Activated gamma-delta T cell treated with Interleukin-2 at 50 U/mL for 16 hours (primary cell): Measurements from ENCODE around the gene CPT1C.

Source experiments
- DNase-seq: peaks from one replicate; pipeline ENCODE4 v3.0.0-alpha.2; 2020

Gene CPT1C

GRCh38 chr19:49690656-49691242 is at the start of gene CPT1C:
Gene CPT1C, plus strand, starts transcription at chr19:49691116. Its CDS starts 1,137 bp downstream, at chr19:49692253.
- peak; percentile 40 for DNase-seq

- peak; percentile 99 for DNase-seq
Observed at GRCh38 chr19:49641688-49642491, 49.0 kb upstream of the CPT1C start, which contains the start of gene SCAF1. Gene SCAF1, plus strand, starts transcription at chr19:49642209. Its CDS starts 2,818 bp downstream, at chr19:49645027.

DNA sequence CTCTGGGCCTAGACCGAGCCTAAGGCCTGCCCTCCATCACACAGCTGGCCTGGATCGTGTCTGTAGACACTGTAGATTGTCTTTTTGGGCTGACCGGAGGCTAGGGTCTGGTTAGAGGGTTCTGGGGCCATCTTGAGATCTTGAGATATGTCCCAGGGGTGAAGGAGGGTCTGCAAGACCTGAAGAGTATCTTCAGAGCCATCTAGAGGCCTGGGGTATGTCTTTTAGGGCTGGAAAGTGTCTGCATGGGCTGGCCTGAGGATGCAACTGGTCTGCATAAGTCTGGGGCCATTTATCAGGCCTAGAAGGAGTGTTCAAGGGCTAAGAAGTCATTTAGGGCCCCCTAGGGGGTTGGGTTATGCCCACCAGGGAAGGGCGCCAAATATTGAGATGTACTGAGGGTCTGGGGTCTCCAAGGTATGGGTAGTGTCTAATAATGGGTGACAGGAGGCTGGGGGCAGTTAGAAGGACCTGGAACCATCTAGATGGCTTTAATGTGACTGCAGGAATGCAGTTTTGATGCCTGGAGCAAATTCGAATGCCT is 48.4 kb upstream of the CPT1C start:
- no peak for DNase-seq

GRCh38 chr19:49643466-49643865 is 47.5 kb upstream of the CPT1C start:
- DNase-seq, result no peak

DNA sequence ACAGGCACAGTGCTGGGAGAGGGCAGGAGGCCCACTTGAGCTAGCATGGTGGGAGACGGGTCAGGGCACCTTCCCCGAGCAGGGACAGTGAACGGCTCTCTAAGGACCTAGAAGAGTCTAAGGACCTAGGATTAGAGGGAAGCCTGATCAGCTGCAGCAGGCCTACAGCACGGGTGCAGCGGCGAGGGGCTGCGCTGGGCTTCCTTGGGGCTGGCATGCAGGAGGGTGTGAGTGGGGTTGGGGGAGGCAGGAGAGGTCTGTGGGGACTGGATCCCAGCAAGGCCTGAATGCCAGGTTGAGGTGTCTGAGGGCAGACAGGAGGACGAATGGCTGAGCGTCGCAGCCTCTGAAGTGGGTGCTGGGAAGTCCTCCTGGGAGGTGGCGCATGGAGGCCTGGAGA is 45.3 kb upstream of the CPT1C start:
- no peak for DNase-seq

GRCh38 chr19:49645995-49646394 is 44.9 kb upstream of the CPT1C start:
- DNase-seq, result no peak

GRCh38 chr19:49646586-49646985 is 44.3 kb upstream of the CPT1C start:
- DNase-seq, result no peak

DNA sequence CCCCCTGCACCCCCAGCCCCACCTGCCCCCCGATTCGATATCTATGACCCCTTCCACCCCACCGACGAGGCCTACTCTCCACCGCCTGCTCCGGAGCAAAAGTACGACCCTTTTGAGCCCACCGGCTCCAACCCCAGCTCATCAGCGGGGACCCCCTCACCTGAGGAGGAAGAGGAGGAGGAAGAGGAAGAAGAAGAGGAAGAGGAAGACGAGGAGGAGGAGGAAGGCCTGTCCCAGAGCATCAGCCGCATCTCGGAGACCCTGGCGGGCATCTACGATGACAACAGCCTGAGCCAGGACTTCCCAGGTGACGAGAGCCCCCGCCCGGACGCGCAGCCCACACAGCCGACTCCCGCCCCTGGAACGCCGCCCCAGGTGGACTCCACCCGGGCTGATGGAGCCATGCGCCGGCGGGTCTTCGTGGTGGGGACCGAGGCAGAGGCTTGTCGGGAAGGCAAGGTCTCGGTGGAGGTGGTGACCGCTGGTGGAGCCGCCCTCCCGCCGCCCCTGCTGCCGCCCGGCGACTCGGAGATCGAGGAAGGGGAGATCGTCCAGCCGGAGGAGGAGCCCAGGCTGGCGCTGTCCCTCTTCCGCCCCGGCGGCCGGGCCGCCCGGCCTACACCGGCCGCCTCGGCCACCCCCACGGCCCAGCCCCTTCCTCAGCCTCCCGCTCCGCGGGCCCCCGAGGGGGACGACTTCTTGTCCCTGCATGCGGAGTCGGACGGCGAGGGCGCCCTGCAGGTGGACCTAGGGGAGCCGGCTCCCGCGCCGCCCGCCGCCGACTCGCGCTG is 39.7 kb upstream of the CPT1C start:
- DNase-seq, result no peak

- no peak for DNase-seq
Observed at GRCh38 chr19:49651820-49652550, 38.9 kb upstream of the CPT1C start.

GRCh38 chr19:49652551-49653465 is 38.1 kb upstream of the CPT1C start:
- no peak for DNase-seq

DNA sequence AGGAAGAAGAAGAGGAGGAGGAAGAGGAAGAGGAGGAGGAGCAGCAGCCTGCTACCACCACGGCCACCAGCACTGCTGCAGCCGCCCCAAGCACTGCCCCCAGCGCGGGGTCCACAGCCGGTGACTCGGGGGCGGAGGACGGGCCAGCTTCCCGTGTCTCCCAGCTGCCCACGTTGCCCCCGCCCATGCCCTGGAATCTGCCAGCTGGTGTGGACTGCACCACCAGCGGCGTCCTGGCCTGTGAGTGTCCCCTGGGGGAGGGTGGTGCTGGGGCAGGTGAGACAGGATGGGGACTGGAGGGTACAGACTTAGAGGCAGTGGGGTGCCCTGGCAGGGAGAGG is 37.5 kb upstream of the CPT1C start:
- DNase-seq, result no peak

- DNase-seq, result no peak
Observed at GRCh38 chr19:49654581-49654980, 36.3 kb upstream of the CPT1C start.

GRCh38 chr19:49655570-49656455 is 35.1 kb upstream of the CPT1C start:
- DNase-seq, result no peak

DNA sequence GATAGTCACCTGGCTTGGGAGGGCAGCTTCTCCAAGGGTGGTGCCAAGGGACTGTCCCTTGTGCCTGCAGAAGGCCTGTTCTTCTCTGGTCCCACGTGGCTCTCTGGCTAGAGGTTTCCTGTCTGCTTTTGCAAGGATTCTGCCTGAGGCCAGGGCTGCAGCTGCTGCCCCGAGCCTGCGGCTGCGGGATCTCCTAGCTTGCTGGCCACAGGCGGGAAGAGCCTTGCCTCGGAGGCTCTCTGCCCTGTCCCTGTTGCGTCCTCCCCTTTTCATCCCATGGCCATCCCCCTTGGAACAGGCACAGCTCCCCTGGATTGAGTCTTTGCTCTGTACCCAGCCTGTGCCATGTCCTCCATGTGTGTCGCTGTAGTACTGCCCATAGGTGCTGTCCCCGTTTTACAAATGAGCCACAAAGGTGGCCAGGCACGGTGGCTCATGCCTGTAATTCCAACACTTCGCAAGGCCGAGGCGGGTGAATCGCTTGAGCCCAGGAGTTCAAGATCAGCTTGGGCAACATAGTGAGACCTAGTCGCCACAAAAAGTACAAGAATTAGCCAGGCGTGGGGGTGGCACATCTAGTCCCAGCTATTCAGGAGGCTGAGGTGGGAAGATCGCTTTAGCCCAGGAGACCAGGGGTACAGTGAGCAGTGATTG is 34.3 kb upstream of the CPT1C start:
- DNase-seq, result no peak

DNA sequence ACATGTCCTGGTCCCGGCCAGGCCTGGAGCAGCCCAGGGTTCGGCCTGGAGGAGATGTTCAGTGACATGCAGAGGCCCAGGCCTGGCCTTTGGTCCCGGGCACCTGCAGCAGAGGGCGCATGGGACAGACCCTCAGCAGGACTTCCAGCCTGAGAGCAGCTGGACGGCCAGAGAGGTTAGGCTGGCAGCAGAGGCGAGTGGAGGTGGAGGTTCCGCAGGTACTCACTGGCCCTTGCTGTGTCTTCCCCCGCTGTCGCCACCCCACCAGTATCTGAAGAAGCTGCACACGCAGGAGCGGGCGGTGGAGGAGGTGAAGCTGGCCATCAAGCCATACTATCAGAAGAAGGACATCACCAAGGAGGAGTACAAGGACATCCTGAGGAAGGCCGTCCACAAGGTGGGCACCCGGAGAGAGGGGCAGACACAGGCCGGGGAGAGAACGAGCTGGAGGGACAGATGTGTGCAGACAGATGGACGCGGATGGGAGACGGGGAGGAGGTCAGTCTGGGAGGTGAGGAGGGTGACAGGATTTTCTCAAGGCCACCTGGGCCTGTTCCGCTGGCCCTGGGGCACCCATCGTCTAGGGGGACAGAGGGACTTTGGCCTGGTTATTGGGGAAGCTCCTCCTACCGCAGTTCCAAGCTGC is 33.3 kb upstream of the CPT1C start:
- DNase-seq, result no peak

DNA sequence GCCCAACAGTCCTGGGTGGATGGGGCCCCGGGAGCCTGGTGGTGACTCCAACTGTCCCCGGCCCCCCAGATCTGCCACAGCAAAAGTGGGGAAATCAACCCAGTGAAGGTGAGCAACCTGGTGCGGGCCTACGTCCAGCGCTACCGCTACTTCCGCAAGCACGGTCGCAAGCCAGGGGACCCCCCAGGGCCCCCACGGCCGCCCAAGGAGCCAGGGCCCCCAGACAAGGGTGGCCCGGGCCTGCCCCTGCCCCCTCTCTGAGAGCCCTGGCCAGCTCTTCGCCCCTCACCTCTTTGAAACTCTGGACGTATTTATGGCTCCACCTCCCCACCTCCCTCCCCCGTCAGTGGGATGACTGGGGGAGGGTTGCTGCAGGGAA is 32.8 kb upstream of the CPT1C start:
- no peak for DNase-seq

GRCh38 chr19:49658566-49659442 is 32.1 kb upstream of the CPT1C start:
- no peak for DNase-seq

- no peak for DNase-seq
Observed at GRCh38 chr19:49660338-49660961, 30.5 kb upstream of the CPT1C start.
